Neural crest cell (in vitro differentiated cells): ENCODE results near the gene C14orf119. TPM values are rescaled to one million over a fixed set of nuclear protein-coding genes. Genes with fewer than 3 reads are reported as not detected.
A peak's percentile ranks its signal among the peaks of the same experiment; 100 is the strongest.

Experiments
- DNase-seq: peaks from one replicate; pipeline ENCODE4 v3.0.0; 2021; ENCODE audit warnings: low read depth, mixed read lengths, low spot score
- H3K27ac Mint-ChIP-seq: one replicate; pipeline ENCODE4 v1.8.0; 2021; ENCODE audit warnings: mild to moderate bottlenecking, mixed read lengths; ENCODE audit not compliant: unreplicated experiment
- H3K27me3 Mint-ChIP-seq: 2 replicates; pipeline ENCODE4 v1.8.0; 2021; ENCODE audit warnings: low read depth, mild to moderate bottlenecking, mixed read lengths
- H3K36me3 Mint-ChIP-seq: 2 replicates; pipeline ENCODE4 v1.8.0; 2021; ENCODE audit warnings: low read depth, mild to moderate bottlenecking, mixed read lengths
- H3K4me1 Mint-ChIP-seq: 2 replicates; pipeline ENCODE4 v1.8.0; 2021; ENCODE audit warnings: mixed read lengths
- H3K4me3 Mint-ChIP-seq: one replicate; pipeline ENCODE4 v1.8.0; 2021; ENCODE audit warnings: mild to moderate bottlenecking, mixed read lengths
- H3K9me3 Mint-ChIP-seq: 2 replicates; pipeline ENCODE4 v1.8.0; 2021; ENCODE audit warnings: mixed read lengths
- CTCF ChIP-seq: fragments of 200-600 bp; sonication (generic); conservative IDR thresholded peaks from 2 replicates; pipeline ENCODE4 v1.5.0; 2021; ENCODE audit warnings: antibody characterized with exemption, mild to moderate bottlenecking
- total RNA-seq: library from RNA; stranded (reverse); gene quantifications from 2 replicates; pipeline ENCODE4 v1.2.1, GENCODE V29; 2021

The C14orf119 gene
- total RNA-seq, 1 donor from 2014 or later = 48.6 TPM

GRCh38 chr14:23085458-23085857, 9.8 kb upstream of the C14orf119 start:
- Mint-ChIP-seq H3K27me3 (no peaks in the 10 kb centered on the region), H3K4me1 (no peaks in the 10 kb centered on the region), H3K9me3 (no peaks in the 10 kb centered on the region), H3K27ac (no peak overlapping the region), H3K4me3 (no peak overlapping the region), H3K36me3 (peaks cover 6% of the 10 kb centered on the region)
- no peak for DNase-seq
- no peak for TF ChIP-seq CTCF

GRCh38 chr14:23086565-23086964, 8.7 kb upstream of the C14orf119 start:
- Mint-ChIP-seq H3K4me3 (no peak overlapping the region), H3K36me3 (peaks cover 5% of the 10 kb centered on the region)

GRCh38 chr14:23089498-23090253, 5.6 kb upstream of the C14orf119 start:
- H3K36me3 Mint-ChIP-seq = peaks cover 9% of the 10 kb centered on the region
- H3K27me3 Mint-ChIP-seq = no peaks in the 10 kb centered on the region
- no peak overlapping the region for H3K27ac Mint-ChIP-seq
- no peaks in the 10 kb centered on the region for H3K9me3 Mint-ChIP-seq
- peaks cover 6% of the 10 kb centered on the region for H3K4me1 Mint-ChIP-seq
- no peak overlapping the region for H3K4me3 Mint-ChIP-seq
- no peak for TF ChIP-seq CTCF
- DNase-seq = no peak

More at GRCh38 chr14:23086565-23086964, 8.7 kb upstream of the C14orf119 start:
- no peak for DNase-seq
- Mint-ChIP-seq H3K27me3 (no peaks in the 10 kb centered on the region), H3K27ac (no peak overlapping the region), H3K9me3 (no peaks in the 10 kb centered on the region), H3K4me1 (no peaks in the 10 kb centered on the region)
- no peak for TF ChIP-seq CTCF

DNA sequence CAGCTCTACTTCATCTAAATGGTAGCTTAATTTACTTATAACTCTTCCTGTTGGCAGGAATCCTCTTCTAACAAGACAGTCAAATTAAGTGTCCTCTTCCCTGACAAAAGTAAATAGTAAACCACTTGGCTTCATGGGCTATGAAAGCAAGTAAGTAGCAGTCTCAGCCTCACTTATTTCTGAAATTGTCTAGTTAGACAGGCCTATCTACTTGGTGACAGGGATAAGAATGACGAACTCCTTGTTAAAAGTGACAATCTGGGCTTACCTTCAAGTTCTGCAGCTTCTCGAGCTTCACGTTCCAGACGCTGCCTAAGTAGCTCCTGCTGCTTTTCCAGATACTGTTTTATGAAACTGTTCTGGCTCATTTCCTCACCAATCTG, 5.1 kb upstream of the C14orf119 start:
- no peaks in the 10 kb centered on the region for H3K27me3 Mint-ChIP-seq

DNA sequence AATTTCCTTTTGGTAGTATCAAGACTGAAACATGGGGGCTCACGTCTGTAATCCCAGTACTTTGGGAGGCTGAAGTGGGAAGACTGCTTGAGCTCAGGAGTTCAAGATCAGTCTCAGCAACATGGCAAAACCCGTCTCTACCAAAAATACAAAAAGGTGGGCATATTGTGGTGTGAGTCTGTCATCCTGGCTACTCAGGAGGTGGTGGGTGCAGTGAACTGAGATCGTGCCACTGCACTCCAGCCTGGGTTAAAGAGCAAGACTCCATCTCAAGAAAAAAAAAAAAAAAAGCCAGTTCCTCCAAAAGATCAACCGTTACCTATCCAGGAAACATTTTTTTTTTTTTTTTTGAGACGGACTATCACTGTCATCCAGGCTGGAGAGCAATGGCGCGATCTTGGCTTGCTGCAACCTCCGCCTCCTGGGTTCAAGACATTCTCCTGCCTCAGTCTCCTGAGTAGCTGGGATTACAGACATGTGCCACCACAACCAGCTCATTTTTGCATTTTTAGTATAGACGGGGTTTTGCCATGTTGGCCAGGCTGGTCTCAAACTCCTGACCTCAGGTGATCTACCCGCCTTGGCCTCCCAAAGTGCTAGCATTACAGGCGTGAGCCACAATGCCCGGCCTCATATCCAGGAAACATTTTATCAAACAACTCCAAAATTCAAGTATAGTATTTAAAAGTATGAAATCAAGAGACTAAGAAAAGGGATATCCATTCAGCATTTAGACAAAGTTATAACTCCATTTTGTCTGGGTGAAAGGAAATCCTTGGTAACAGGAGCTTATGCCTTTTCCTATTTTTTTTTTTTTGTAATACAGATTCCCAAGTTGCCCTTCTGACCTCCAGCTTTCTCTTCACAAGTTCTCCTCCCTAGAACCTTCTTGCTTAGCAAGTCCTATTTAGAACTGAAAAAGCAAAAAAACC, 3.7 kb upstream of the C14orf119 start:
- H3K27ac Mint-ChIP-seq = no peak overlapping the region
- H3K4me1 Mint-ChIP-seq = peaks cover 8% of the 10 kb centered on the region
- peaks cover 9% of the 10 kb centered on the region for H3K36me3 Mint-ChIP-seq
- no peak overlapping the region for H3K4me3 Mint-ChIP-seq
- H3K27me3 Mint-ChIP-seq = no peaks in the 10 kb centered on the region
- TF ChIP-seq CTCF = no peak
- H3K9me3 Mint-ChIP-seq = no peaks in the 10 kb centered on the region
- DNase-seq = no peak

More for the DNA sequence above, 5.1 kb upstream of the C14orf119 start:
- no peak for TF ChIP-seq CTCF
- Mint-ChIP-seq H3K27ac (no peak overlapping the region), H3K4me3 (peak overlapping the region; percentile 4), H3K36me3 (peaks cover 9% of the 10 kb centered on the region), H3K9me3 (no peaks in the 10 kb centered on the region), H3K4me1 (peaks cover 6% of the 10 kb centered on the region)
- no peak for DNase-seq
